H9 (cell line): Measurements from ENCODE around the gene ARMS2. TPM values are rescaled to one million over a fixed set of nuclear protein-coding genes. Genes with fewer than 3 reads are reported as not detected.

ENCODE experiments used
- DNase-seq: peaks from one replicate; pipeline ENCODE4 v3.0.0-alpha.2; 2017
- H2AFZ ChIP-seq: one replicate; pipeline ENCODE4 v1.6.1; 2013; ENCODE audit warnings: mild to moderate bottlenecking, low read length, control low read depth, moderate library complexity
- H2AK5ac ChIP-seq: 2 replicates; pipeline ENCODE4 v1.6.1; 2013; ENCODE audit warnings: low read length, control low read depth, mixed read lengths; ENCODE audit not compliant: insufficient read length
- H2BK120ac ChIP-seq: one replicate; pipeline ENCODE4 v1.6.1; 2013; ENCODE audit warnings: low read depth, mild to moderate bottlenecking, low read length, control low read depth, inconsistent platforms; ENCODE audit not compliant: poor library complexity, severe bottlenecking
- H2BK12ac ChIP-seq: 2 replicates; pipeline ENCODE4 v1.6.1; 2013; ENCODE audit warnings: low read length, control low read depth, mixed read lengths, low read depth; ENCODE audit not compliant: insufficient read length
- H2BK15ac ChIP-seq: 2 replicates; pipeline ENCODE4 v1.6.1; 2013; ENCODE audit warnings: low read depth, low read length, control low read depth
- H2BK20ac ChIP-seq: one replicate; pipeline ENCODE4 v1.6.1; 2013; ENCODE audit warnings: low read depth, mild to moderate bottlenecking, low read length, control low read depth, inconsistent platforms; ENCODE audit not compliant: poor library complexity, severe bottlenecking
- H2BK5ac ChIP-seq: 2 replicates; pipeline ENCODE4 v1.6.1; 2013; ENCODE audit warnings: low read length, control low read depth, mixed read lengths; ENCODE audit not compliant: insufficient read length
- H3K14ac ChIP-seq: 2 replicates; pipeline ENCODE4 v1.6.1; 2013; ENCODE audit warnings: low read length, control low read depth; ENCODE audit not compliant: insufficient read depth
- H3K18ac ChIP-seq: 2 replicates; pipeline ENCODE4 v1.6.1; 2013; ENCODE audit warnings: low read depth, mild to moderate bottlenecking, mixed read lengths, low read length, control low read depth; ENCODE audit not compliant: insufficient read length
- H3K23ac ChIP-seq: 2 replicates; pipeline ENCODE4 v1.6.1; 2013; ENCODE audit warnings: low read length, control low read depth, mixed read lengths, low read depth; ENCODE audit not compliant: insufficient read length
- H3K23me2 ChIP-seq: 2 replicates; pipeline ENCODE4 v1.6.1; 2013; ENCODE audit warnings: low read depth, mild to moderate bottlenecking, mixed read lengths, low read length, control low read depth; ENCODE audit not compliant: insufficient read length, poor library complexity, severe bottlenecking
- H3K27ac ChIP-seq: 2 replicates; pipeline ENCODE4 v1.5.1; 2013; ENCODE audit warnings: low read length, control low read depth, mixed read lengths, low read depth; ENCODE audit not compliant: insufficient read length
- H3K27me3 ChIP-seq: 2 replicates; pipeline ENCODE4 v1.6.1; 2013; ENCODE audit warnings: low read length, control low read depth, inconsistent platforms; ENCODE audit not compliant: insufficient read depth
- H3K4ac ChIP-seq: 2 replicates; pipeline ENCODE4 v1.6.1; 2013; ENCODE audit warnings: low read depth, mild to moderate bottlenecking, control low read depth, inconsistent platforms, low read length, moderate library complexity
- H3K4me1 ChIP-seq: 2 replicates; pipeline ENCODE4 v1.6.1; 2013; ENCODE audit warnings: low read length, control low read depth, inconsistent platforms; ENCODE audit not compliant: insufficient read depth
- H3K4me2 ChIP-seq: 2 replicates; pipeline ENCODE4 v1.6.1; 2013; ENCODE audit warnings: low read length, control low read depth, mixed read lengths; ENCODE audit not compliant: insufficient read length, insufficient read depth
- H3K56ac ChIP-seq: 2 replicates; pipeline ENCODE4 v1.6.1; 2013; ENCODE audit warnings: low read depth, mild to moderate bottlenecking, mixed read lengths, low read length, control low read depth; ENCODE audit not compliant: insufficient read length
- H3K79me1 ChIP-seq: 2 replicates; pipeline ENCODE4 v1.6.1; 2013; ENCODE audit warnings: low read depth, mild to moderate bottlenecking, moderate library complexity, low read length, control low read depth, inconsistent platforms; ENCODE audit not compliant: insufficient read depth, poor library complexity, severe bottlenecking
- H3K79me2 ChIP-seq: 2 replicates; pipeline ENCODE4 v1.6.1; 2013; ENCODE audit warnings: low read length, control low read depth, inconsistent platforms; ENCODE audit not compliant: insufficient read depth
- H3K9ac ChIP-seq: 2 replicates; pipeline ENCODE4 v1.6.1; 2013; ENCODE audit warnings: low read length, control low read depth, mixed read lengths; ENCODE audit not compliant: insufficient read length; ENCODE audit errors: extremely low read depth
- H3K9me3 ChIP-seq: one replicate; pipeline ENCODE4 v1.6.1; 2013; ENCODE audit warnings: low read depth, low read length, inconsistent platforms; ENCODE audit not compliant: control insufficient read depth
- H3T11ph ChIP-seq: one replicate; pipeline ENCODE4 v1.6.1; 2013; ENCODE audit warnings: mild to moderate bottlenecking, low read length, control low read depth, inconsistent platforms
- H4K20me1 ChIP-seq: one replicate; pipeline ENCODE4 v1.6.1; 2013; ENCODE audit not compliant: control insufficient read depth, insufficient read length, insufficient read depth
- H4K5ac ChIP-seq: 2 replicates; pipeline ENCODE4 v1.6.1; 2013; ENCODE audit warnings: low read depth, mild to moderate bottlenecking, mixed read lengths, low read length, control low read depth; ENCODE audit not compliant: insufficient read length
- H4K8ac ChIP-seq: replicated peaks from 2 replicates; pipeline ENCODE4 v1.6.1; 2013; ENCODE audit warnings: low read length, control low read depth, mixed read lengths, low read depth; ENCODE audit not compliant: insufficient read length
- H4K91ac ChIP-seq: 2 replicates; pipeline ENCODE4 v1.6.1; 2013; ENCODE audit warnings: low read depth, mild to moderate bottlenecking, moderate library complexity, mixed read lengths, low read length, control low read depth; ENCODE audit not compliant: insufficient read length
- H3K27ac Mint-ChIP-seq, 3 experiments: 2 replicates in 2 of 3; 3 replicates in 1 of 3; pipeline ENCODE4 v1.8.0; 2020 to 2021; ENCODE audit warnings: mixed read lengths in 3 of 3, mild to moderate bottlenecking in 1 of 3, moderate library complexity in 1 of 3
- H3K27me3 Mint-ChIP-seq: 2 replicates; pipeline ENCODE4 v1.8.0; 2021; ENCODE audit warnings: low read depth, mild to moderate bottlenecking, moderate library complexity, mixed read lengths
- H3K36me3 Mint-ChIP-seq, 3 experiments: 2 replicates in 2 of 3; 3 replicates in 1 of 3; pipeline ENCODE4 v1.8.0; 2020 to 2021; ENCODE audit warnings: low read depth in 3 of 3, mixed read lengths in 3 of 3; ENCODE audit not compliant: insufficient read depth in 1 of 3
- H3K4me1 Mint-ChIP-seq, 2 experiments: 2 replicates each; pipeline ENCODE4 v1.8.0; 2020; ENCODE audit warnings: mixed read lengths in 2 of 2
- H3K4me3 Mint-ChIP-seq, 2 experiments: 2 replicates in 1 of 2; 3 replicates in 1 of 2; pipeline ENCODE4 v1.8.0; 2020 to 2021; ENCODE audit warnings: mild to moderate bottlenecking in 2 of 2, mixed read lengths in 2 of 2, moderate library complexity in 1 of 2
- H3K9me3 Mint-ChIP-seq, 2 experiments: 2 replicates in 1 of 2; 3 replicates in 1 of 2; pipeline ENCODE4 v1.8.0; 2020; ENCODE audit warnings: mild to moderate bottlenecking in 2 of 2, mixed read lengths in 2 of 2, moderate library complexity in 1 of 2
- CTCF ChIP-seq: fragments of 200-600 bp; sonication (generic); conservative IDR thresholded peaks from 3 replicates; pipeline ENCODE4 v1.8.0; 2021; ENCODE audit warnings: antibody characterized with exemption, mild to moderate bottlenecking
- WGBS: extraction: QIAGEN DNeasy Blood & Tissue Kit; methylation state at CpG from one replicate; pipeline ENCODE4 v1.1.7; 2013; ENCODE audit warnings: missing lambda C conversion rate, low lambda C conversion rate, mixed read lengths; ENCODE audit not compliant: insufficient read length; ENCODE audit errors: extremely low coverage; 5-methylcytosine and 5-hydroxymethylcytosine counted together
- total RNA-seq: library from RNA; stranded (reverse); gene quantifications from 2 replicates; pipeline ENCODE4 v1.2.1, GENCODE V29; 2021

The ARMS2 gene
- total RNA-seq, 1 experiment from 2014 or later = not detected

- Histone ChIP-seq H4K20me1 (no peaks in the 10 kb centered on the region), H3K56ac (no peak overlapping the region), H2BK120ac (no peak overlapping the region), H3K18ac (no peak overlapping the region), H3K27me3 (no peaks in the 10 kb centered on the region), H2BK5ac (no peak overlapping the region), H2BK12ac (no peak overlapping the region), H3T11ph (no peak overlapping the region), H3K9ac (no peak overlapping the region), H3K4ac (no peak overlapping the region), H3K9me3 (no peaks in the 10 kb centered on the region), H3K27ac (no peak overlapping the region), H3K23me2 (no peaks in the 10 kb centered on the region), H2AFZ (no peak overlapping the region), H3K4me2 (no peak overlapping the region), H3K79me1 (no peaks in the 10 kb centered on the region), H2BK15ac (no peak overlapping the region), H3K14ac (no peak overlapping the region), H2BK20ac (peak overlapping the region; percentile 45), H4K8ac (no peak overlapping the region), H3K79me2 (no peaks in the 10 kb centered on the region), H2AK5ac (no peak overlapping the region), H3K4me1 (no peaks in the 10 kb centered on the region), H4K5ac (no peak overlapping the region), H4K91ac (no peak overlapping the region), H3K23ac (no peak overlapping the region)
- no peak for DNase-seq
- H3K27me3 Mint-ChIP-seq = no peaks in the 10 kb centered on the region
- no CpG with 5 or more reads among the region's 7 CpGs for WGBS
- H3K27ac Mint-ChIP-seq = no peak overlapping the region
- no peak for TF ChIP-seq CTCF
- peaks cover 0 to 2% of the 10 kb centered on the region in 2 experiments; a peak in 3 of 4 replicates for H3K4me1 Mint-ChIP-seq
- peaks cover 10 to 16% of the 10 kb centered on the region in 2 experiments for H3K9me3 Mint-ChIP-seq
- H3K4me3 Mint-ChIP-seq = no peak overlapping the region
- H3K36me3 Mint-ChIP-seq = peaks cover 2 to 11% (median 2%) of the 10 kb centered on the region in 3 experiments; a peak in 5 of 7 replicates
Observed at GRCh38 chr10:122441961-122442360, 12.5 kb upstream of the ARMS2 start.
